Tibial nerve (tissue), 4 donors: ENCODE measurements around the gene OLA1.
A peak's percentile ranks its signal among the peaks of the same experiment; 100 is the strongest.

Source experiments
- CTCF ChIP-seq, 5 experiments: fragments of 200-600 bp in 3 of 5; fragments of 450-650 bp in 2 of 5; sonication (generic) in 3 of 5; IDR thresholded peaks; one replicate each; pipeline ENCODE4 v1.5.1; 2016 to 2019; ENCODE audit warnings: antibody characterized with exemption in 5 of 5, mild to moderate bottlenecking in 3 of 5, moderate library complexity in 2 of 5
- EP300 ChIP-seq, 2 donors: sonication (generic); formaldehyde crosslinking; IDR thresholded peaks; one replicate each; pipeline ENCODE4 v1.6.1; 2017; ENCODE audit warnings: antibody characterized with exemption in 2 of 2, mild to moderate bottlenecking in 1 of 2
- POLR2A ChIP-seq, 2 donors: fragments of 450-650 bp; IDR thresholded peaks; one replicate each; pipeline ENCODE4 v1.6.1; 2017; ENCODE audit warnings: antibody characterized with exemption in 2 of 2, mild to moderate bottlenecking in 2 of 2, moderate library complexity in 2 of 2

DNA sequence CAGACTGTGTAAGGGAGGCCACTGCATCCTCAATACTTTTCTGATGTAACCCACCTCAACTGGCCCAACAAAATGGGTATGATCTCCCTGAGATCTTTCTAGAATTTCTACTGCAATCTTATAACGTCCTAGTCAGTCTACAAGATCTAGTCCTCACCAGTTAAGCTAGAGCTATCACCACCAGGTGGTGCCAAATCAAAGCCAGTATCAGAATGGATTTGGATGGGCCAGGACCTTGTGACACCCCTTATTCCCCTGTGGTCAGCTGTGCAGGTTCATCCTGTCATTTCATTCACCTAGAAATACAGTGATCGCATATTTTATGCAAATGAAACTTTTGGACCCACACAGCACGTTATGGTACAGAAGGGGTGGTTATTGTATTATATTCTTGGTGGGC, 90.3 kb downstream of the OLA1 start:
- TF ChIP-seq CTCF (IDR thresholded peaks at IDR 0.05) (peak in 2 of 5 experiments; percentile 10 to 11), POLR2A (IDR thresholded peaks at IDR 0.05) (no peak), EP300 (IDR thresholded peaks at IDR 0.05) (no peak)
